ENCODE results near the gene UBR1.
"Not testable (repeated sequence)": the region's sequence is repeated elsewhere in the genome, so short reads cannot be mapped to it uniquely, and the experiment has no call there.

Gene UBR1

GRCh38 chr15:42974202-42974862 lies 131.5 kb downstream of the UBR1 start:
- Histone ChIP-seq H3K4me1 (no peaks in the 10 kb centered on the region), H3K4me3 (ENCODE audit: low read depth, low read length) (no peak overlapping the region), H3K9me3 (no peaks in the 10 kb centered on the region), H3K36me3 (peaks cover 38% of the 10 kb centered on the region), H3K27me3 (no peaks in the 10 kb centered on the region)
- DNase-seq, result no peak
- no peak for TF ChIP-seq CTCF (IDR thresholded peaks at IDR 0.05; ENCODE audit: low read depth, low read length)

GRCh38 chr15:42973114-42973513 lies 132.7 kb downstream of the UBR1 start:
- Histone ChIP-seq H3K9me3 (no peaks in the 10 kb centered on the region), H3K36me3 (peaks cover 38% of the 10 kb centered on the region), H3K4me3 (ENCODE audit: low read depth, low read length) (no peak overlapping the region), H3K27me3 (no peaks in the 10 kb centered on the region), H3K4me1 (no peaks in the 10 kb centered on the region)
- no peak for TF ChIP-seq CTCF (IDR thresholded peaks at IDR 0.05; ENCODE audit: low read depth, low read length)
- DNase-seq, result no peak

- Histone ChIP-seq H3K9me3 (no peaks in the 10 kb centered on the region), H3K4me3 (ENCODE audit: low read depth, low read length) (no peak overlapping the region), H3K4me1 (no peaks in the 10 kb centered on the region), H3K36me3 (peaks cover 34% of the 10 kb centered on the region), H3K27me3 (no peaks in the 10 kb centered on the region)
- no peak for DNase-seq
- no peak for TF ChIP-seq CTCF (IDR thresholded peaks at IDR 0.05; ENCODE audit: low read depth, low read length)
Measured at GRCh38 chr15:42971830-42972229, 134.0 kb downstream of the UBR1 start.

- no peaks in the 10 kb centered on the region for H3K4me1 ChIP-seq
- no peak for DNase-seq
- TF ChIP-seq CTCF (IDR thresholded peaks at IDR 0.05; ENCODE audit: low read depth, low read length), result no peak
- no peak overlapping the region for H3K4me3 ChIP-seq (ENCODE audit: low read depth, low read length)
- H3K36me3 ChIP-seq, result peaks cover 43% of the 10 kb centered on the region
- H3K27me3 ChIP-seq, result no peaks in the 10 kb centered on the region
- no peaks in the 10 kb centered on the region for H3K9me3 ChIP-seq
Measured at GRCh38 chr15:42964476-42964875, 141.4 kb downstream of the UBR1 start.

- Histone ChIP-seq H3K9me3 (no peaks in the 10 kb centered on the region), H3K4me3 (ENCODE audit: low read depth, low read length) (no peak overlapping the region), H3K27me3 (no peaks in the 10 kb centered on the region), H3K4me1 (no peaks in the 10 kb centered on the region), H3K36me3 (peaks cover 56% of the 10 kb centered on the region)
- no peak for TF ChIP-seq CTCF (IDR thresholded peaks at IDR 0.05; ENCODE audit: low read depth, low read length)
- no peak for DNase-seq
Measured at GRCh38 chr15:42955518-42955917, 150.3 kb downstream of the UBR1 start.

GRCh38 chr15:42954291-42954690 lies 151.5 kb downstream of the UBR1 start:
- no peak overlapping the region for H3K4me3 ChIP-seq (ENCODE audit: low read depth, low read length)
- no peaks in the 10 kb centered on the region for H3K27me3 ChIP-seq
- TF ChIP-seq CTCF (IDR thresholded peaks at IDR 0.05; ENCODE audit: low read depth, low read length), result no peak
- DNase-seq, result no peak
- peaks cover 56% of the 10 kb centered on the region for H3K36me3 ChIP-seq
- H3K9me3 ChIP-seq, result no peaks in the 10 kb centered on the region
- no peaks in the 10 kb centered on the region for H3K4me1 ChIP-seq

- peaks cover 72% of the 10 kb centered on the region for H3K36me3 ChIP-seq
- not testable (repeated sequence) for DNase-seq; H3K9me3 ChIP-seq; H3K4me1 ChIP-seq; H3K4me3 ChIP-seq (ENCODE audit: low read depth, low read length); H3K27me3 ChIP-seq
Measured at GRCh38 chr15:42948898-42949297, 156.9 kb downstream of the UBR1 start.
